Suprapubic skin (tissue), 4 donors: ENCODE data around the gene PACS2.
"Not testable (repeated sequence)": the region's sequence is repeated elsewhere in the genome, so short reads cannot be mapped to it uniquely, and the experiment has no call there.

ENCODE experiments used
- POLR2A ChIP-seq, 2 donors: fragments of 450-650 bp; IDR thresholded peaks; one replicate each; pipeline ENCODE4 v1.6.1; 2017; ENCODE audit warnings: antibody characterized with exemption in 2 of 2, mild to moderate bottlenecking in 2 of 2, moderate library complexity in 2 of 2
- POLR2AphosphoS5 ChIP-seq, 3 donors: sonication (generic); formaldehyde crosslinking; IDR thresholded peaks; one replicate each; pipeline ENCODE4 v1.6.1; 2017; ENCODE audit warnings: antibody characterized with exemption in 3 of 3
- TF ChIP-seq, protein P1 (sequence below), 2 donors: fragments of 200-600 bp in 1 of 2; fragments of 450-650 bp in 1 of 2; sonication (generic) in 1 of 2; IDR thresholded peaks; one replicate each; pipeline ENCODE4 v1.5.1; 2016 to 2019; ENCODE audit warnings: antibody characterized with exemption in 2 of 2, mild to moderate bottlenecking in 1 of 2, moderate library complexity in 1 of 2

DNA sequence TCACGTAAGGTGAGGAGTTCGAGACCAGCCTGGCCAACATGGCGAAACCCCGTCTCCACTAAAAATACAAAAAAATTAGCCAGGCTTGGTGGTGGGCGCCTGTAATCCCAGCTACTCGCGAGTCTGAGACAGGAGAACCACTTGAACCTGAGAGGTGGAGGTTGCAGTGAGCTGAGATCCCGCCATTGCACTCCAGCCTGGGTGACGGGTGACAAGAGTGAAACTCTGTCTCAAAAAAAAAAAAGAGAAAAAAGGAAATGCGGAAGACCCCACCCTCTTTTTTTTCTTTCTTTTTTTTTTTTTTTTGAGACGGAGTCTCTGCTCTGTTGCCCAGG is 12.7 kb upstream of the PACS2 start:
- TF ChIP-seq, protein P1, sequence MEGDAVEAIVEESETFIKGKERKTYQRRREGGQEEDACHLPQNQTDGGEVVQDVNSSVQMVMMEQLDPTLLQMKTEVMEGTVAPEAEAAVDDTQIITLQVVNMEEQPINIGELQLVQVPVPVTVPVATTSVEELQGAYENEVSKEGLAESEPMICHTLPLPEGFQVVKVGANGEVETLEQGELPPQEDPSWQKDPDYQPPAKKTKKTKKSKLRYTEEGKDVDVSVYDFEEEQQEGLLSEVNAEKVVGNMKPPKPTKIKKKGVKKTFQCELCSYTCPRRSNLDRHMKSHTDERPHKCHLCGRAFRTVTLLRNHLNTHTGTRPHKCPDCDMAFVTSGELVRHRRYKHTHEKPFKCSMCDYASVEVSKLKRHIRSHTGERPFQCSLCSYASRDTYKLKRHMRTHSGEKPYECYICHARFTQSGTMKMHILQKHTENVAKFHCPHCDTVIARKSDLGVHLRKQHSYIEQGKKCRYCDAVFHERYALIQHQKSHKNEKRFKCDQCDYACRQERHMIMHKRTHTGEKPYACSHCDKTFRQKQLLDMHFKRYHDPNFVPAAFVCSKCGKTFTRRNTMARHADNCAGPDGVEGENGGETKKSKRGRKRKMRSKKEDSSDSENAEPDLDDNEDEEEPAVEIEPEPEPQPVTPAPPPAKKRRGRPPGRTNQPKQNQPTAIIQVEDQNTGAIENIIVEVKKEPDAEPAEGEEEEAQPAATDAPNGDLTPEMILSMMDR (IDR thresholded peaks at IDR 0.05) = not testable (repeated sequence)
- TF ChIP-seq POLR2AphosphoS5, POLR2A (IDR thresholded peaks at IDR 0.05): not testable (repeated sequence)
